Measurements from ENCODE around the gene ABCA6. TPM values are rescaled to one million over a fixed set of nuclear protein-coding genes. Genes with fewer than 3 reads are reported as not detected.

Gene ABCA6, protein sequence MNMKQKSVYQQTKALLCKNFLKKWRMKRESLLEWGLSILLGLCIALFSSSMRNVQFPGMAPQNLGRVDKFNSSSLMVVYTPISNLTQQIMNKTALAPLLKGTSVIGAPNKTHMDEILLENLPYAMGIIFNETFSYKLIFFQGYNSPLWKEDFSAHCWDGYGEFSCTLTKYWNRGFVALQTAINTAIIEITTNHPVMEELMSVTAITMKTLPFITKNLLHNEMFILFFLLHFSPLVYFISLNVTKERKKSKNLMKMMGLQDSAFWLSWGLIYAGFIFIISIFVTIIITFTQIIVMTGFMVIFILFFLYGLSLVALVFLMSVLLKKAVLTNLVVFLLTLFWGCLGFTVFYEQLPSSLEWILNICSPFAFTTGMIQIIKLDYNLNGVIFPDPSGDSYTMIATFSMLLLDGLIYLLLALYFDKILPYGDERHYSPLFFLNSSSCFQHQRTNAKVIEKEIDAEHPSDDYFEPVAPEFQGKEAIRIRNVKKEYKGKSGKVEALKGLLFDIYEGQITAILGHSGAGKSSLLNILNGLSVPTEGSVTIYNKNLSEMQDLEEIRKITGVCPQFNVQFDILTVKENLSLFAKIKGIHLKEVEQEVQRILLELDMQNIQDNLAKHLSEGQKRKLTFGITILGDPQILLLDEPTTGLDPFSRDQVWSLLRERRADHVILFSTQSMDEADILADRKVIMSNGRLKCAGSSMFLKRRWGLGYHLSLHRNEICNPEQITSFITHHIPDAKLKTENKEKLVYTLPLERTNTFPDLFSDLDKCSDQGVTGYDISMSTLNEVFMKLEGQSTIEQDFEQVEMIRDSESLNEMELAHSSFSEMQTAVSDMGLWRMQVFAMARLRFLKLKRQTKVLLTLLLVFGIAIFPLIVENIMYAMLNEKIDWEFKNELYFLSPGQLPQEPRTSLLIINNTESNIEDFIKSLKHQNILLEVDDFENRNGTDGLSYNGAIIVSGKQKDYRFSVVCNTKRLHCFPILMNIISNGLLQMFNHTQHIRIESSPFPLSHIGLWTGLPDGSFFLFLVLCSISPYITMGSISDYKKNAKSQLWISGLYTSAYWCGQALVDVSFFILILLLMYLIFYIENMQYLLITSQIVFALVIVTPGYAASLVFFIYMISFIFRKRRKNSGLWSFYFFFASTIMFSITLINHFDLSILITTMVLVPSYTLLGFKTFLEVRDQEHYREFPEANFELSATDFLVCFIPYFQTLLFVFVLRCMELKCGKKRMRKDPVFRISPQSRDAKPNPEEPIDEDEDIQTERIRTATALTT (N-terminal part only)
- 3.3 and 4.4 TPM in 2 replicates for total RNA-seq

- Mint-ChIP-seq H3K36me3 (ENCODE audit: low read depth) (no peaks in the 10 kb centered on the region), H3K27ac (no peak within 1 kb of the TSS), H3K27me3 (no peaks in the 10 kb centered on the region), H3K4me1 (peaks cover 5% of the 10 kb centered on the region), H3K9me3 (no peaks in the 10 kb centered on the region), H3K4me3 (no peak within 1 kb of the TSS)
- intact Hi-C loops (cut with micrococcal nuclease), result no loop called here
- TF ChIP-seq CTCF (IDR thresholded peaks at IDR 0.05), result no peak
- CTCF ChIA-PET, result no interaction called here
- ATAC-seq (ENCODE audit: low read depth), result no peak
- POLR2A ChIA-PET, result no interaction called here
- no peak for DNase-seq
Observed at GRCh38 chr17:69141431-69142174, at the start of gene ABCA6. Gene ABCA6, minus strand, starts transcription at chr17:69141895. Its CDS starts 1,192 bp downstream, at chr17:69140703.

DNA sequence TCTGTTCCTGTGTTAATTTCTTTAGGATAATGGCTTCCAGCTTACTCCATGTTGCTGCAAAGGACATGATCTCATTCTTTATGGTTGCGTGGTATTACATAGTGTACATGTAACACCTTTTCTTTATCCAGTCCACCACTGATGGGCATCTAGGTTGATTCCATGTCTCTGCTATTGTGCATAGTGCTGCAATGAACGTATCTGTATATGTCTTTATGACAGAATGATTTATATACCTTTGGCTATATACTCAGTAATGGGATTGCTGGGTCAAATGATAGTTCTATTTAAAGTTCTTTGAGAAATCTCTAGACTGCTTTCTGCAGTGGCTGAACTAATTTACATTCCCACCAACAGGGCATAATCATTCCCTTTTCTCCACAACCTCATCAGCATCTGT is 47.1 kb upstream of the ABCA6 start:
- intact Hi-C loops (cut with micrococcal nuclease), result no loop called here
- ChIA-PET POLR2A (no interaction called here), CTCF (no interaction called here)
- H3K4me1 Mint-ChIP-seq, result no peaks in the 10 kb centered on the region
- TF ChIP-seq CTCF (IDR thresholded peaks at IDR 0.05), result no peak
- no peaks in the 10 kb centered on the region for H3K36me3 Mint-ChIP-seq (ENCODE audit: low read depth)
- no peak overlapping the region for H3K4me3 Mint-ChIP-seq
- no peak for DNase-seq
- H3K27me3 Mint-ChIP-seq, result no peaks in the 10 kb centered on the region
- no peaks in the 10 kb centered on the region for H3K9me3 Mint-ChIP-seq
- no peak overlapping the region for H3K27ac Mint-ChIP-seq
- ATAC-seq (ENCODE audit: low read depth), result no peak

DNA sequence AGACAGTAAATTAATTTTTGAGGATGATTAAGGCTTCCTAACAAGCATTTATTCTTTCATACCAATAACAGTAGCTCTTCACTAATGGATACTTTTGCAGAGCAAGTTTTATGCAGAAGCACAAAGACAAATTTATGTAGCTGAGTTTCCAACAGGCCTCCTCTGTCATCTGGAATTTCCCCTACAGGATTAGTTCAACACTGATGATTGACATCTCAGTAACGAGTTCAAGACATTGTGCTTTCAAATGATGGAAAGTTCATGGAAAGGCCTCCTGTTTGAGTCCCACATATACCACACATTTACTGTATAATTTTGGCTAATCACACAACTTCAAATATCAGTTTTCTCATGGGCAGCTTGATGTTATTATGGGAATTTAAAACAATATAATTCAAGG is 46.4 kb upstream of the ABCA6 start:
- no peak for TF ChIP-seq CTCF (IDR thresholded peaks at IDR 0.05)
- ChIA-PET POLR2A (no interaction called here), CTCF (no interaction called here)
- Mint-ChIP-seq H3K9me3 (no peaks in the 10 kb centered on the region), H3K4me3 (no peak overlapping the region), H3K27me3 (no peaks in the 10 kb centered on the region), H3K27ac (no peak overlapping the region), H3K36me3 (ENCODE audit: low read depth) (no peaks in the 10 kb centered on the region), H3K4me1 (no peaks in the 10 kb centered on the region)
- ATAC-seq (ENCODE audit: low read depth) (no peak), DNase-seq (no peak)
- intact Hi-C loops (cut with micrococcal nuclease), result no loop called here

- Mint-ChIP-seq H3K27me3 (no peaks in the 10 kb centered on the region), H3K27ac (no peak overlapping the region), H3K36me3 (ENCODE audit: low read depth) (no peaks in the 10 kb centered on the region), H3K4me3 (no peak overlapping the region), H3K4me1 (no peaks in the 10 kb centered on the region), H3K9me3 (no peaks in the 10 kb centered on the region)
- intact Hi-C loops (cut with micrococcal nuclease), result no loop called here
- no peak for DNase-seq
- ChIA-PET CTCF (no interaction called here), POLR2A (no interaction called here)
- TF ChIP-seq CTCF (IDR thresholded peaks at IDR 0.05), result no peak
- no peak for ATAC-seq (ENCODE audit: low read depth)
Observed at GRCh38 chr17:69187294-69187693, 45.6 kb upstream of the ABCA6 start.

Data from activated B cell treated with CpG ODN at 0.5 μM for 24 hours (primary cell).